ENCODE measurements around the gene THRSP. TPM values are rescaled to one million over a fixed set of nuclear protein-coding genes. Genes with fewer than 3 reads are reported as not detected.
A peak's percentile ranks its signal among the peaks of the same experiment; 100 is the strongest.

THRSP gene
- total RNA-seq, 1 experiment from 2014 or later: not detected

GRCh38 chr11:78061088-78061920 is 2.4 kb upstream of the THRSP start:
- intact Hi-C loops (cut with micrococcal nuclease): no loop called here
- H3K27ac Mint-ChIP-seq (ENCODE audit: low read depth, unreplicated experiment): peak overlapping the region; percentile 23
- H3K36me3 Mint-ChIP-seq (ENCODE audit: insufficient read depth, unreplicated experiment): peaks cover 6% of the 10 kb centered on the region
- TF ChIP-seq, protein P1, sequence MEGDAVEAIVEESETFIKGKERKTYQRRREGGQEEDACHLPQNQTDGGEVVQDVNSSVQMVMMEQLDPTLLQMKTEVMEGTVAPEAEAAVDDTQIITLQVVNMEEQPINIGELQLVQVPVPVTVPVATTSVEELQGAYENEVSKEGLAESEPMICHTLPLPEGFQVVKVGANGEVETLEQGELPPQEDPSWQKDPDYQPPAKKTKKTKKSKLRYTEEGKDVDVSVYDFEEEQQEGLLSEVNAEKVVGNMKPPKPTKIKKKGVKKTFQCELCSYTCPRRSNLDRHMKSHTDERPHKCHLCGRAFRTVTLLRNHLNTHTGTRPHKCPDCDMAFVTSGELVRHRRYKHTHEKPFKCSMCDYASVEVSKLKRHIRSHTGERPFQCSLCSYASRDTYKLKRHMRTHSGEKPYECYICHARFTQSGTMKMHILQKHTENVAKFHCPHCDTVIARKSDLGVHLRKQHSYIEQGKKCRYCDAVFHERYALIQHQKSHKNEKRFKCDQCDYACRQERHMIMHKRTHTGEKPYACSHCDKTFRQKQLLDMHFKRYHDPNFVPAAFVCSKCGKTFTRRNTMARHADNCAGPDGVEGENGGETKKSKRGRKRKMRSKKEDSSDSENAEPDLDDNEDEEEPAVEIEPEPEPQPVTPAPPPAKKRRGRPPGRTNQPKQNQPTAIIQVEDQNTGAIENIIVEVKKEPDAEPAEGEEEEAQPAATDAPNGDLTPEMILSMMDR (IDR thresholded peaks at IDR 0.05; ENCODE audit: unreplicated experiment): no peak
- POLR2A ChIA-PET: interaction anchor here (0.6 to 1.3 kb wide), 3 partner anchors 10 to 16 kb away, joined by 3 to 4 read pairs (median 4); no protein-coding TSS in a partner anchor
- no peaks in the 10 kb centered on the region for H3K27me3 Mint-ChIP-seq (ENCODE audit: insufficient read depth, unreplicated experiment)
- H3K4me1 Mint-ChIP-seq (ENCODE audit: insufficient read depth, unreplicated experiment): peaks cover 6% of the 10 kb centered on the region
- DNase-seq (ENCODE audit: unreplicated experiment): no peak
- no peaks in the 10 kb centered on the region for H3K9me3 Mint-ChIP-seq (ENCODE audit: unreplicated experiment)
- H3K4me3 Mint-ChIP-seq (ENCODE audit: unreplicated experiment): no peak overlapping the region
- CTCF ChIA-PET: interaction anchor here (0.7 to 1.6 kb wide), 4 partner anchors 9 to 84 kb away, joined by 3 to 6 read pairs (median 3); no protein-coding TSS in a partner anchor
- BruUV-seq (replicated peaks): no TSS peak

DNA sequence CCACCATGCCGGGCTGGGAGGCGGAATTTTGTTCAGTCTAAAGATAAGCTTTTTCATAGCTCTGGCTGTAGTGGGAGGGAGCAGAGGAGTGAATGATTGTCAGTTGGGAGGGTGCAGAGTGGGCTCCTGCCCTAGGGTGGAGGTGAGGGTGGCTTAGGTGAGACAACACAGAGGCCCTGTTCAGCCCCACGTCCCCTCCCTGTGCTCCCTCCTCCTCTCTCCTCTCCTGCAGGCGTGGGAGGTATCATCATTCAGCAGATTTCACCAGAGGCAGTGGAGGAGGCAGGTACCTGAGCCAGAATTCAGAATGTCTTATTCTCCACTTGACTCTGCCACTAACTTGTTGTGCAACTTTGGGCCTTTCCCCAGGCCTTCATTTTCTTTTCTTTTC is 1.7 kb upstream of the THRSP start:
- Mint-ChIP-seq H3K36me3 (ENCODE audit: insufficient read depth, unreplicated experiment) (peaks cover 6% of the 10 kb centered on the region), H3K4me1 (ENCODE audit: insufficient read depth, unreplicated experiment) (peaks cover 5% of the 10 kb centered on the region), H3K9me3 (ENCODE audit: unreplicated experiment) (no peaks in the 10 kb centered on the region), H3K27me3 (ENCODE audit: insufficient read depth, unreplicated experiment) (no peaks in the 10 kb centered on the region), H3K4me3 (ENCODE audit: unreplicated experiment) (no peak overlapping the region), H3K27ac (ENCODE audit: low read depth, unreplicated experiment) (no peak overlapping the region)
- ChIA-PET CTCF (interaction anchor here (0.7 to 1.3 kb wide), 3 partner anchors 9 to 83 kb away, joined by 3 to 6 read pairs (median 3); no protein-coding TSS in a partner anchor), POLR2A (interaction anchor here (0.6 to 1.3 kb wide), 2 partner anchors 10 to 15 kb away, joined by 4 read pairs; no protein-coding TSS in a partner anchor)
- TF ChIP-seq, protein P1 (IDR thresholded peaks at IDR 0.05; ENCODE audit: unreplicated experiment): no peak
- no TSS peak for BruUV-seq (replicated peaks)
- intact Hi-C loops (cut with micrococcal nuclease): no loop called here
- DNase-seq (ENCODE audit: unreplicated experiment): peak; percentile 30

GRCh38 chr11:78062671-78063070 is 990 bp upstream of the THRSP start:
- H3K36me3 Mint-ChIP-seq (ENCODE audit: insufficient read depth, unreplicated experiment): peaks cover 13% of the 10 kb centered on the region

GRCh38 chr11:78065203-78065602 is 1.5 kb downstream of the THRSP start:
- TF ChIP-seq, protein P1 (IDR thresholded peaks at IDR 0.05; ENCODE audit: unreplicated experiment): no peak
- intact Hi-C loops (cut with micrococcal nuclease): no loop called here
- no peak overlapping the region for H3K27ac Mint-ChIP-seq (ENCODE audit: low read depth, unreplicated experiment)

More at GRCh38 chr11:78062671-78063070, 990 bp upstream of the THRSP start:
- Mint-ChIP-seq H3K27ac (ENCODE audit: low read depth, unreplicated experiment) (no peak overlapping the region), H3K27me3 (ENCODE audit: insufficient read depth, unreplicated experiment) (no peaks in the 10 kb centered on the region), H3K4me1 (ENCODE audit: insufficient read depth, unreplicated experiment) (peaks cover 5% of the 10 kb centered on the region), H3K9me3 (ENCODE audit: unreplicated experiment) (no peaks in the 10 kb centered on the region), H3K4me3 (ENCODE audit: unreplicated experiment) (no peak overlapping the region)
- no TSS peak for BruUV-seq (replicated peaks)
- no peak for DNase-seq (ENCODE audit: unreplicated experiment)
- POLR2A ChIA-PET: interaction anchor here (0.6 to 1.3 kb wide), 3 partner anchors 11 to 33 kb away, joined by 3 to 4 read pairs (median 3); no protein-coding TSS in a partner anchor
- TF ChIP-seq, protein P1 (IDR thresholded peaks at IDR 0.05; ENCODE audit: unreplicated experiment): no peak
- CTCF ChIA-PET: interaction anchor here (1.3 kb wide), 1 partner anchor 17 kb away, joined by 3 read pairs; no protein-coding TSS in a partner anchor
- intact Hi-C loops (cut with micrococcal nuclease): no loop called here

More at GRCh38 chr11:78065203-78065602, 1.5 kb downstream of the THRSP start:
- BruUV-seq (replicated peaks): no TSS peak
- DNase-seq (ENCODE audit: unreplicated experiment): no peak
- Mint-ChIP-seq H3K9me3 (ENCODE audit: unreplicated experiment) (no peaks in the 10 kb centered on the region), H3K4me1 (ENCODE audit: insufficient read depth, unreplicated experiment) (peaks cover 5% of the 10 kb centered on the region), H3K36me3 (ENCODE audit: insufficient read depth, unreplicated experiment) (peaks cover 30% of the 10 kb centered on the region), H3K4me3 (ENCODE audit: unreplicated experiment) (no peak overlapping the region), H3K27me3 (ENCODE audit: insufficient read depth, unreplicated experiment) (no peaks in the 10 kb centered on the region)
- ChIA-PET POLR2A (interaction anchor here (0.6 to 1.1 kb wide), 2 partner anchors 15 to 24 kb away, joined by 3 read pairs; partner anchors contain the start of gene NDUFC2), CTCF (interaction anchor here (0.6 to 1.2 kb wide), 3 partner anchors 11 to 352 kb away, joined by 5 read pairs; no protein-coding TSS in a partner anchor)

All from MCF 10A (cell line).